ENCODE measurements around the gene PPP1R15B. TPM values are rescaled to one million over a fixed set of nuclear protein-coding genes. Genes with fewer than 3 reads are reported as not detected.
A peak's percentile ranks its signal among the peaks of the same experiment; 100 is the strongest.

PPP1R15B gene
- total RNA-seq: 21.5 and 23.9 TPM in 2 replicates

DNA sequence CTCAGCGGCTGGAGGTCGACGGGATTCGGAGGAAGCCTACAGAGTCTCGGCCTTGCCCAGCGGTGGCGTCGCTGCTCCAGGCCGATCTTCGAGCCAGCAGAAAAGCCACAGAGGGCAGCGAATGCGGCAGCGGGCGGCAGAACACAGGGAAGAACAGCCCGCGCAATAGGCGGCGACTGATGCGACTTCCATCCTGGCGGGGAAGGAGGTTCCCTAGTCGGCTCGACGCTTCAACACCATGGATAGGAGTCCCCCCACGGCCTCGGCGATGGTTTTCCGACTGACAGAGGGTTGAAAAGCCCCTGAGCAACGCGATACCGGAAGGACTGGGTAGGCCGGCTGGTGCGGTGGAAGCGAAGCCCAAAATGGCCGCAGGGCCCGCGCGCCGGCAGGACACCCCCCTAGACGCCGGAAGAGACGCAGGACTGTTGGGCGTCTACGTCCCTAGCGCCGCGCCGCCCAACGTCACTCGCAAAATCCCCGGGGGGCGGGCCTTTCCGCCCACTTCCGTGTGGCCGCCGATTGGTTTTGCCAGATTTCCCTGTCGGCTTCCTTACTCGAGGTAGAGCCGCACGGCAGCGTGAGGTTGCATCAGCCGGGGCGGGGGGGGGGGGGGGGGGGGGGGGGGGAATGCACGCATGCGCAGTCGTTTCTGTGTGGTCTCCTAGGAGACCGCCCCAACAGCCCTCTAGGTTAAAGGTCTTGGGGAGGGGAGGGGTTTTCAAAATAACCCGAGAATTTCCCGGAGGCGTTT, at the start of gene PPP1R15B:
PPP1R15B (minus strand) TSS at position 367 of the 754 bp plus-strand sequence. CDS start 406 bp downstream, outside the sequence.
- TF ChIP-seq CTCF (IDR thresholded peaks at IDR 0.05; ENCODE audit: extremely low read depth, low read depth, low read length): no peak
- peak within 1 kb of the TSS; percentile 99 for H3K27ac ChIP-seq (ENCODE audit: low read depth, low read length)
- peak within 1 kb of the TSS; percentile 97 for H3K4me2 ChIP-seq (ENCODE audit: insufficient read depth, low read length)
- H3K36me3 ChIP-seq (ENCODE audit: insufficient read depth, low read length): peaks cover under 1% of the 10 kb centered on the region
- H3K4me3 ChIP-seq (ENCODE audit: insufficient read depth, low read length): peak within 1 kb of the TSS; percentile 83
- no peaks in the 10 kb centered on the region for H3K9me3 ChIP-seq (ENCODE audit: low read depth, low read length)
- peaks cover 50% of the 10 kb centered on the region for H4K20me1 ChIP-seq (ENCODE audit: insufficient read depth, low read length)
- DNase-seq (ENCODE audit: insufficient read length, low spot score, missing footprints): peak; percentile 98
- H2AFZ ChIP-seq (ENCODE audit: low read length): peak within 1 kb of the TSS; percentile 79
- H3K27me3 ChIP-seq (ENCODE audit: insufficient read depth, low read length): no peaks in the 10 kb centered on the region
- peaks cover 7% of the 10 kb centered on the region for H3K4me1 ChIP-seq (ENCODE audit: insufficient read depth, low read length)
- H3K79me2 ChIP-seq (ENCODE audit: insufficient read depth, low read length): peaks cover 50% of the 10 kb centered on the region

DNA sequence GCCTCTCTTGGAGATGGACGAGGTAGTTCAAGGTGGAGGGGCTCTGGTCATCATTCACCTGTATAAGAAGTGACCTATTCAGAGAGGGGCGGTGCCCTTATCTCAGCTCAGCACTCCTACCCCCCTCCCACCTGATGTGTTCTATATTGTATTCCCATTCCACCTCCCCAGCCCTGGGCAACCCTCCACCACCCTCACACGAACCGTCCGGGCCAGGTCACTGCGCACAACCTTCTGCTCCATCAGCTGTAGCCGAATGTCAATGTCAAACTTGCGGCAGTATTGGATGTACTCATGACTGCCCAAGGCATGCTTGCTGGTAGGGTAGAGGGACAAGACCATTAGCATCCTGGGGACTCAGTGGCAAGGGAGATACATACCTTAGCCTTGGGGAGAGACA, 48.7 kb upstream of the PPP1R15B start:
- no peak for TF ChIP-seq CTCF (IDR thresholded peaks at IDR 0.05; ENCODE audit: extremely low read depth, low read depth, low read length)
- DNase-seq (ENCODE audit: insufficient read length, low spot score, missing footprints): no peak
- no peak overlapping the region for H3K4me2 ChIP-seq (ENCODE audit: insufficient read depth, low read length)
- no peak overlapping the region for H3K27ac ChIP-seq (ENCODE audit: low read depth, low read length)
- H3K36me3 ChIP-seq (ENCODE audit: insufficient read depth, low read length): no peaks in the 10 kb centered on the region
- H4K20me1 ChIP-seq (ENCODE audit: insufficient read depth, low read length): no peaks in the 10 kb centered on the region
- H3K4me1 ChIP-seq (ENCODE audit: insufficient read depth, low read length): no peaks in the 10 kb centered on the region
- no peak overlapping the region for H2AFZ ChIP-seq (ENCODE audit: low read length)
- no peaks in the 10 kb centered on the region for H3K9me3 ChIP-seq (ENCODE audit: low read depth, low read length)
- peaks cover 36% of the 10 kb centered on the region for H3K27me3 ChIP-seq (ENCODE audit: insufficient read depth, low read length)
- H3K79me2 ChIP-seq (ENCODE audit: insufficient read depth, low read length): no peaks in the 10 kb centered on the region
- H3K4me3 ChIP-seq (ENCODE audit: insufficient read depth, low read length): no peak overlapping the region

GRCh38 chr1:204459706-204460105, 48.1 kb upstream of the PPP1R15B start:
- Histone ChIP-seq H3K27me3 (ENCODE audit: insufficient read depth, low read length) (peaks cover 34% of the 10 kb centered on the region), H2AFZ (ENCODE audit: low read length) (no peak overlapping the region), H3K9me3 (ENCODE audit: low read depth, low read length) (no peaks in the 10 kb centered on the region), H3K4me3 (ENCODE audit: insufficient read depth, low read length) (no peak overlapping the region), H3K36me3 (ENCODE audit: insufficient read depth, low read length) (no peaks in the 10 kb centered on the region), H3K79me2 (ENCODE audit: insufficient read depth, low read length) (no peaks in the 10 kb centered on the region), H3K4me1 (ENCODE audit: insufficient read depth, low read length) (no peaks in the 10 kb centered on the region), H3K4me2 (ENCODE audit: insufficient read depth, low read length) (no peak overlapping the region), H3K27ac (ENCODE audit: low read depth, low read length) (no peak overlapping the region), H4K20me1 (ENCODE audit: insufficient read depth, low read length) (no peaks in the 10 kb centered on the region)
- DNase-seq (ENCODE audit: insufficient read length, low spot score, missing footprints): no peak
- no peak for TF ChIP-seq CTCF (IDR thresholded peaks at IDR 0.05; ENCODE audit: extremely low read depth, low read depth, low read length)

- Histone ChIP-seq H3K36me3 (ENCODE audit: insufficient read depth, low read length) (no peaks in the 10 kb centered on the region), H2AFZ (ENCODE audit: low read length) (no peak overlapping the region), H3K4me2 (ENCODE audit: insufficient read depth, low read length) (no peak overlapping the region), H4K20me1 (ENCODE audit: insufficient read depth, low read length) (no peaks in the 10 kb centered on the region), H3K4me1 (ENCODE audit: insufficient read depth, low read length) (no peaks in the 10 kb centered on the region), H3K27ac (ENCODE audit: low read depth, low read length) (no peak overlapping the region), H3K79me2 (ENCODE audit: insufficient read depth, low read length) (no peaks in the 10 kb centered on the region), H3K9me3 (ENCODE audit: low read depth, low read length) (no peaks in the 10 kb centered on the region), H3K27me3 (ENCODE audit: insufficient read depth, low read length) (peaks cover 30% of the 10 kb centered on the region), H3K4me3 (ENCODE audit: insufficient read depth, low read length) (no peak overlapping the region)
- no peak for DNase-seq (ENCODE audit: insufficient read length, low spot score, missing footprints)
- no peak for TF ChIP-seq CTCF (IDR thresholded peaks at IDR 0.05; ENCODE audit: extremely low read depth, low read depth, low read length)
These were observed 46.0 kb upstream of the PPP1R15B start for GRCh38 chr1:204457666-204458065.

All from osteoblast (primary cell).